ENCODE results near the gene PLXNA4. TPM values are rescaled to one million over a fixed set of nuclear protein-coding genes. Genes with fewer than 3 reads are reported as not detected.

Gene PLXNA4
- total RNA-seq, 1 experiment from 2014 or later: not detected

DNA sequence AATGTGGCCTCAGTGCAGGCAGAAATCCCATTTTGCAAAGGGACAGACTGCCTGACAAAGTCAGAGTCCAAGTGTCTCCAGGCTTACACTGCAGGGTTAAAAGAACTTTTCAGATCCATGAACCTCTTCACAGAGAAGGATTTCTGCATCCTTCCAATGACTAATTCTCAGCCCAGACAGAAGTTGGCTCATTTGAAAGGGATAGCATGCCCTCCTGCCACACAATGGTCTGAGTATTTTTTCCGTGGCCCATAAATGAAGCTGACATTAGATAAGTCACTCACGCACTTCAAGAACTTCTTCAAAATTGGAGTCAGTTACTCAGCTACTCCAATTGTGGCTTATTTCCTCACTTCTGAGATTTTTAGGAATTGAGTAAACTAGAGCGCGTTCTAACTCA lies 170.2 kb downstream of the PLXNA4 start (continued):
- TF ChIP-seq POLR2AphosphoS5 (IDR thresholded peaks at IDR 0.05; ENCODE audit: low read depth, low read length): no peak
- no peak for TF ChIP-seq EZH2phosphoT487 (IDR thresholded peaks at IDR 0.05; ENCODE audit: borderline replicate concordance)
- no peak for TF ChIP-seq CBX3 (IDR thresholded peaks at IDR 0.05; ENCODE audit: low read depth)
- TF ChIP-seq ELF1 (IDR thresholded peaks at IDR 0.05; ENCODE audit: borderline replicate concordance, low read depth): no peak
- TF ChIP-seq TCF7L2 (IDR thresholded peaks at IDR 0.05; ENCODE audit: borderline replicate concordance, extremely low read depth, insufficient read depth, insufficient read length): no peak
- no peak for TF ChIP-seq EGR1 (IDR thresholded peaks at IDR 0.05; ENCODE audit: low read depth)

DNA sequence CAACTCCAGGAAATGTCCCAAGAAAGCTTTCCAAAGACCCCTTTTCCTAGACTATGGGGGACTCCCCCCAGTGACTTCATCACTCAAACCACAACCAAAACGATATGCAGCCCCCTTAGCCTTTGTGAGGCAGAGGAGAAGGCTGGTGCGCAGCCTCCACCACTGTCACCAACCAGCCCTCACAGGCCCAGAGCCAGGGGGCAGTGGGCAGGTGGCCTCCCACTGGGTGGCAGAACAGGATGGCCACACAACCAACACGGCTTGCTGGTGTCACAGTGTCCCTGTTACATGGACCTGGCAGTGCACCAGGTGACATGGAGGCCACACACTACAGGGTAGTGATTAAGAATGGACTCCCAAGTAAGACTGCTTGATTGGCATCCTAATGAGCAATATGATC lies 172.0 kb downstream of the PLXNA4 start:
- Histone ChIP-seq H3K9me2 (ENCODE audit: insufficient read depth) (no peaks in the 10 kb centered on the region), H3K9me3 (ENCODE audit: control insufficient read depth in 1 of 2, insufficient read depth in 1 of 2, low read depth in 1 of 2, low read length in 2 of 2) (no peaks in the 10 kb centered on the region), H3K9ac (ENCODE audit: low read length) (no peak overlapping the region), H3K27me3 (ENCODE audit: insufficient read depth, low read length) (peaks cover 14% of the 10 kb centered on the region; the same call in 1 of the 2 replicates), H4K20me1 (ENCODE audit: insufficient read depth) (no peaks in the 10 kb centered on the region), H3K4me2 (ENCODE audit: low read length) (no peak overlapping the region), H3K4me3 (replicated peaks in 1 of 2; ENCODE audit: low read depth in 1 of 2, low read length in 2 of 2) (no peak overlapping the region), H3K27ac (ENCODE audit: low read depth, low read length) (no peak overlapping the region), H3K79me2 (ENCODE audit: insufficient read depth, low read length) (no peaks in the 10 kb centered on the region), H2AFZ (ENCODE audit: low read depth, low read length, poor library complexity, severe bottlenecking) (no peak overlapping the region), H3K36me3 (ENCODE audit: control insufficient read depth in 1 of 2, insufficient read depth in 2 of 2, low read length in 2 of 2) (no peaks in the 10 kb centered on the region), H3K4me1 (ENCODE audit: control insufficient read depth in 1 of 2, insufficient read depth in 2 of 2, low read length in 2 of 2) (no peaks in the 10 kb centered on the region)
- ChIA-PET RAD21 (ENCODE audit: low non-redundant PET in 1 of 2, low total read pairs in 2 of 2, uncharacterized antibody in 2 of 2, unreplicated experiment in 2 of 2) (no interaction called here), CTCF (no interaction called here), POLR2A (no interaction called here)
- BruUV-seq (replicated peaks): no TSS peak
- TF ChIP-seq ZNF274 (IDR thresholded peaks at IDR 0.05; ENCODE audit: low read depth, low read length) (no peak), EZH2phosphoT487 (IDR thresholded peaks at IDR 0.05; ENCODE audit: borderline replicate concordance) (no peak), POLR2AphosphoS5 (IDR thresholded peaks at IDR 0.05; ENCODE audit: low read depth, low read length) (no peak)
- TF ChIP-seq, protein P1, sequence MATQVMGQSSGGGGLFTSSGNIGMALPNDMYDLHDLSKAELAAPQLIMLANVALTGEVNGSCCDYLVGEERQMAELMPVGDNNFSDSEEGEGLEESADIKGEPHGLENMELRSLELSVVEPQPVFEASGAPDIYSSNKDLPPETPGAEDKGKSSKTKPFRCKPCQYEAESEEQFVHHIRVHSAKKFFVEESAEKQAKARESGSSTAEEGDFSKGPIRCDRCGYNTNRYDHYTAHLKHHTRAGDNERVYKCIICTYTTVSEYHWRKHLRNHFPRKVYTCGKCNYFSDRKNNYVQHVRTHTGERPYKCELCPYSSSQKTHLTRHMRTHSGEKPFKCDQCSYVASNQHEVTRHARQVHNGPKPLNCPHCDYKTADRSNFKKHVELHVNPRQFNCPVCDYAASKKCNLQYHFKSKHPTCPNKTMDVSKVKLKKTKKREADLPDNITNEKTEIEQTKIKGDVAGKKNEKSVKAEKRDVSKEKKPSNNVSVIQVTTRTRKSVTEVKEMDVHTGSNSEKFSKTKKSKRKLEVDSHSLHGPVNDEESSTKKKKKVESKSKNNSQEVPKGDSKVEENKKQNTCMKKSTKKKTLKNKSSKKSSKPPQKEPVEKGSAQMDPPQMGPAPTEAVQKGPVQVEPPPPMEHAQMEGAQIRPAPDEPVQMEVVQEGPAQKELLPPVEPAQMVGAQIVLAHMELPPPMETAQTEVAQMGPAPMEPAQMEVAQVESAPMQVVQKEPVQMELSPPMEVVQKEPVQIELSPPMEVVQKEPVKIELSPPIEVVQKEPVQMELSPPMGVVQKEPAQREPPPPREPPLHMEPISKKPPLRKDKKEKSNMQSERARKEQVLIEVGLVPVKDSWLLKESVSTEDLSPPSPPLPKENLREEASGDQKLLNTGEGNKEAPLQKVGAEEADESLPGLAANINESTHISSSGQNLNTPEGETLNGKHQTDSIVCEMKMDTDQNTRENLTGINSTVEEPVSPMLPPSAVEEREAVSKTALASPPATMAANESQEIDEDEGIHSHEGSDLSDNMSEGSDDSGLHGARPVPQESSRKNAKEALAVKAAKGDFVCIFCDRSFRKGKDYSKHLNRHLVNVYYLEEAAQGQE (IDR thresholded peaks at IDR 0.05; ENCODE audit: low read depth): no peak
- ATAC-seq: no peak
- DNase-seq (ENCODE audit: low read depth, low spot score): no peak
- intact Hi-C loops (cut with micrococcal nuclease): no loop called here
